ENCODE data around the gene KIRREL3. TPM values are rescaled to one million over a fixed set of nuclear protein-coding genes. Genes with fewer than 3 reads are reported as not detected.

Gene KIRREL3
- total and polyA plus RNA-seq, 2 of the 4 experiments (the other 2 are of a cell fraction), result 10.9 to 15.9 TPM

DNA sequence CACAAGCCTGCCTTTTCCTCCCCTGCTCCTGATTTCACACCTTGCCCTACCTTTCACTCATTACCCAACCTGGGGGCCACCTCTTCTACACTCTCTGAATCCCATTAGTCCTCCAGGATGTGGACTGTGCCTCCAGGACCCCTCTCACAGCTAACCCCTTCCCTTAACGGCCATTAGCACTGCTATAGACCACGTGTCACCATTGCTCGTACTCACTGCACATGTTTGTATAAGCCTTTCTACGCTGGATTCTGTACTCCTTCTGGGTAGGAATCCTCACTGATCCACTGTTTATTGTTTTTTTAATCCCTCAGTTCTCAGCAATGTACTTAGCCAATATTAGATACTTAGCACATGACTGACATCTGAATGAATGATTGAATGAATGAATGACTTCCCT, 40.9 kb downstream of the KIRREL3 start:
- Histone ChIP-seq H2AFZ (replicated peaks; ENCODE audit: low read length, poor library complexity) (no peak overlapping the region), H3K4me1 (ENCODE audit: control insufficient read depth, insufficient read depth, low read length) (no peaks in the 10 kb centered on the region), H3K23ac (ENCODE audit: low read depth, low read length) (no peak overlapping the region), H3K4me3 (ENCODE audit: insufficient read depth, low read depth, low read length) (no peak overlapping the region), H4K20me1 (ENCODE audit: insufficient read depth, low read length) (peaks cover 4% of the 10 kb centered on the region; the same call in 1 of the 2 replicates), H2BK20ac (ENCODE audit: low read depth, low read length) (no peak overlapping the region), H3K4me2 (ENCODE audit: low read depth, low read length) (no peak overlapping the region), H4K8ac (ENCODE audit: low read depth in 2 of 2, low read length in 2 of 2) (no peak overlapping the region), H4K5ac (ENCODE audit: low read depth, low read length) (no peak overlapping the region), H3K9me3 (ENCODE audit: control insufficient read depth, insufficient read depth, low read length) (no peaks in the 10 kb centered on the region; the same call in 1 of the 2 replicates), H3K27ac (ENCODE audit: insufficient read depth, low read length) (no peak overlapping the region), H3K9me1 (ENCODE audit: insufficient read depth, low read length) (no peaks in the 10 kb centered on the region; the same call in 1 of the 2 replicates), H2BK15ac (ENCODE audit: low read depth, low read length) (no peak overlapping the region), H3K56ac (ENCODE audit: extremely low read depth, insufficient read depth, low read length) (no peak overlapping the region), H4K91ac (ENCODE audit: insufficient read depth, low read depth, low read length) (no peak overlapping the region), H3K18ac (ENCODE audit: low read depth, low read length) (no peak overlapping the region), H3K4ac (ENCODE audit: low read depth, low read length) (no peak overlapping the region), H3K9ac (ENCODE audit: low read depth, low read length) (no peak overlapping the region), H2AK9ac (replicated peaks; ENCODE audit: low read depth, low read length, poor library complexity) (no peak overlapping the region), H3K79me1 (ENCODE audit: low read depth in 1 of 2, low read length in 2 of 2) (peaks cover 41 to 50% of the 10 kb centered on the region in 2 experiments), H2BK5ac (ENCODE audit: low read depth, low read length, poor library complexity, severe bottlenecking) (no peak overlapping the region), H2BK120ac (ENCODE audit: low read depth, low read length) (no peak overlapping the region), H3K27me3 (ENCODE audit: control insufficient read depth, insufficient read depth, low read length) (no peaks in the 10 kb centered on the region), H2AK5ac (ENCODE audit: low read depth, low read length) (no peak overlapping the region), H3K14ac (replicated peaks; ENCODE audit: low read depth, low read length) (no peak overlapping the region), H3K36me3 (ENCODE audit: control insufficient read depth, insufficient read depth, low read length) (no peaks in the 10 kb centered on the region)
- WGBS, 2 experiments (ENCODE audit: extremely low coverage in 2 of 2, insufficient read length in 1 of 2), result 100% methylated on average over 3 of the region's 4 CpGs; no CpG with 5 or more reads in 1 of the 2 experiments
- ChIA-PET POLR2A (ENCODE audit: unreplicated experiment) (no interaction called here), CTCF (no interaction called here)
- dilution Hi-C loops (cut with HindIII; ENCODE audit: low sequenced_read_pairs, unreplicated experiment), result no loop called here
- no TSS peak for BruUV-seq (replicated peaks)
- ATAC-seq (ENCODE audit: low read depth) (no peak), DNase-seq (no peak)
- intact Hi-C loops (cut with micrococcal nuclease), result no loop called here
- in situ Hi-C loops (cut with MboI; ENCODE audit: low sequenced_read_pairs), result no loop called here
- no peak for TF ChIP-seq RCOR1 (IDR thresholded peaks at IDR 0.05; ENCODE audit: insufficient replicate concordance, low read length)
- TF ChIP-seq ELK1 (IDR thresholded peaks at IDR 0.05; ENCODE audit: borderline replicate concordance, low read depth, low read length), result no peak
- TF ChIP-seq FOS (IDR thresholded peaks at IDR 0.05; ENCODE audit: low read depth, low read length), result no peak
- no peak for TF ChIP-seq RAD21 (IDR thresholded peaks at IDR 0.05; ENCODE audit: low read length)
- no peak for TF ChIP-seq CHD1 (IDR thresholded peaks at IDR 0.05; ENCODE audit: low read depth, low read length)
- TF ChIP-seq SMC3 (IDR thresholded peaks at IDR 0.05; ENCODE audit: low read depth, low read length), result no peak
- no peak for TF ChIP-seq CEBPB (IDR thresholded peaks at IDR 0.05; ENCODE audit: low read depth, low read length)
- no peak for TF ChIP-seq BHLHE40 (IDR thresholded peaks at IDR 0.05; ENCODE audit: low read depth, low read length)
- TF ChIP-seq USF2 (IDR thresholded peaks at IDR 0.05; ENCODE audit: low read depth, low read length), result no peak
- no peak for TF ChIP-seq NFE2L2 (IDR thresholded peaks at IDR 0.05; ENCODE audit: low read depth, low read length)
- no peak for TF ChIP-seq MAFK (IDR thresholded peaks at IDR 0.05; ENCODE audit: low read depth, low read length)
- no peak for TF ChIP-seq MAZ (IDR thresholded peaks at IDR 0.05; ENCODE audit: borderline replicate concordance, low read depth, low read length)
- TF ChIP-seq CTCF (conservative IDR thresholded peaks at IDR 0.05; ENCODE audit: low read depth, low read length), result no peak
- TF ChIP-seq MXI1 (IDR thresholded peaks at IDR 0.05; ENCODE audit: borderline replicate concordance, low read depth, low read length), result no peak
- no peak for TF ChIP-seq POLR2A (IDR thresholded peaks at IDR 0.05; ENCODE audit: low read depth, low read length)
- TF ChIP-seq RFX5 (IDR thresholded peaks at IDR 0.05; ENCODE audit: low read depth, low read length), result no peak

Data from IMR-90 (cell line).